Dendritic cell treated with granulocyte-macrophage colony-stimulating factor and Interleukin-4, amounts not matched to agents 40 ng/mL and 50 ng/mL, for 4 days (primary cell): ENCODE results near the gene GSTM5.
A peak's percentile ranks its signal among the peaks of the same experiment; 100 is the strongest.
"Not testable (repeated sequence)": the region's sequence is repeated elsewhere in the genome, so short reads cannot be mapped to it uniquely, and the experiment has no call there.

Experiments used
- H3K27ac Mint-ChIP-seq: one replicate; pipeline ENCODE4 v1.8.0; 2022; ENCODE audit warnings: mild to moderate bottlenecking, mixed read lengths
- H3K27me3 Mint-ChIP-seq: one replicate; pipeline ENCODE4 v1.8.0; 2022; ENCODE audit warnings: mild to moderate bottlenecking, mixed read lengths
- H3K36me3 Mint-ChIP-seq: one replicate; pipeline ENCODE4 v1.8.0; 2022; ENCODE audit warnings: low read depth, mixed read lengths
- H3K4me1 Mint-ChIP-seq: one replicate; pipeline ENCODE4 v1.8.0; 2022; ENCODE audit warnings: low read depth, mixed read lengths
- H3K4me3 Mint-ChIP-seq: one replicate; pipeline ENCODE4 v1.8.0; 2022; ENCODE audit warnings: mild to moderate bottlenecking, moderate library complexity, mixed read lengths
- H3K9me3 Mint-ChIP-seq: one replicate; pipeline ENCODE4 v1.8.0; 2022; ENCODE audit warnings: mixed read lengths
- intact Hi-C: fragments of 100-400 bp; cut with micrococcal nuclease; formaldehyde crosslinking; loops from one replicate; pipeline ENCODE4 v1.15.0; 2022

Gene GSTM5

DNA sequence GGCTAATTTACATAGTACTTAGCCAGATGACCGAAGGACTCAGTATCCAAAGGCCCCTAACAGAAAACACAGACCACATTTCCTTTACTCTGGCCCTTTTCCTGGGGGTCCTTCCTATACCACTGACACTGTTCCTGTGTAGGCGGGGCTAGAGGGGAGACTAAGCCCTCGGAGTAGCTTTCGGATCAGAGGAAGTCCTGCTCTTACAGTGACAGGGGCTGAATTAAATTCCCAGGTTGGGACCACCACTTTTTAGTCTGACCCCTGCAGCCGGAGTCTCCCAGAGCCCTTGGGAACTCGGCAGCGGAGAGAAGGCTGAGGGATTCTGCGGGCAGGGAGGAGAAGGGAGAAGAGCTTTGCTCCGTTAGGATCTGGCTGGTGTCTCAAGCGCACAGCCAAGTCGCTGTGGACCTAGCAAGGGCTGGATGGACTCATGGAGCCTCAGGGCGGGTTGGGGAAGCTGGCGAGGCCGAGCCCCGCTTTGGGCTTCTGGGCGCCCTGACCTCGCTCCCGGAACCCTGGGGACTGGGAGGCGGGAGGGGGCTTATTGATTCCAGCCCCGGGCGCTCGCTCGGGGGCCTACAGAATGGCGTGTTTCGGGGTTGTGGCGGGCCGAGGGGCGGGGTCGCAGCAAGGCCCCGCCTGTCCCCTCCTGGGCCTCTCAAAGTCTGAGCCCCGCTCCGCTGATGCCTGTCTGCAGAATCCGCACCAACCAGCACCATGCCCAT, at the start of gene GSTM5:
GSTM5 (plus strand) TSS at position 659 of the 728 bp plus-strand sequence; CDS start at position 721, 62 bp downstream.
- H3K4me1 Mint-ChIP-seq, H3K27ac Mint-ChIP-seq, intact Hi-C loops, H3K36me3 Mint-ChIP-seq: not testable (repeated sequence)
- Mint-ChIP-seq H3K4me3 (peak within 1 kb of the TSS; percentile 58), H3K9me3 (peaks cover 31% of the 10 kb centered on the region), H3K27me3 (peaks cover 13% of the 10 kb centered on the region)

DNA sequence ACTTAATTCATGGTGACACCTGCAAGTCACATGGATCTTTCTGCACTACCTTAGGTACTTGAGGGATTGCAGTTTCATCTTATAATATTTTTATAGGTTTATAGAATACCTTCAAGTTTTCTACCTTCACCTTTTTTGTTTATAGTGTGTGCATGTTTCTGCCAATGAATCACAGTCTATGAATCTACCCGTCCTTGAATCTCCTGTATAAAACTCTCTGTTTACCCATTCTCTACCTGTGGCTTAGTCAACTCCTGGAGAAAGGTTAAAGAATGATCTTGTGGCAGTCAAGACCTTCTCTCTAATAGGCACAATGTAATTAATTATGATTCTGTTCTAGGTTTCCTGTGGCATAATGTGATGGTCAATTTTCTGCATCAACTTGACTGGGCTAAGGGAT, 47.4 kb upstream of the GSTM5 start:
- intact Hi-C loops = no loop called here
- H3K36me3 Mint-ChIP-seq = peaks cover 39% of the 10 kb centered on the region
- peaks cover 20% of the 10 kb centered on the region for H3K4me1 Mint-ChIP-seq
- H3K27ac Mint-ChIP-seq = no peak overlapping the region
- no peaks in the 10 kb centered on the region for H3K27me3 Mint-ChIP-seq
- no peaks in the 10 kb centered on the region for H3K9me3 Mint-ChIP-seq
- H3K4me3 Mint-ChIP-seq = no peak overlapping the region

DNA sequence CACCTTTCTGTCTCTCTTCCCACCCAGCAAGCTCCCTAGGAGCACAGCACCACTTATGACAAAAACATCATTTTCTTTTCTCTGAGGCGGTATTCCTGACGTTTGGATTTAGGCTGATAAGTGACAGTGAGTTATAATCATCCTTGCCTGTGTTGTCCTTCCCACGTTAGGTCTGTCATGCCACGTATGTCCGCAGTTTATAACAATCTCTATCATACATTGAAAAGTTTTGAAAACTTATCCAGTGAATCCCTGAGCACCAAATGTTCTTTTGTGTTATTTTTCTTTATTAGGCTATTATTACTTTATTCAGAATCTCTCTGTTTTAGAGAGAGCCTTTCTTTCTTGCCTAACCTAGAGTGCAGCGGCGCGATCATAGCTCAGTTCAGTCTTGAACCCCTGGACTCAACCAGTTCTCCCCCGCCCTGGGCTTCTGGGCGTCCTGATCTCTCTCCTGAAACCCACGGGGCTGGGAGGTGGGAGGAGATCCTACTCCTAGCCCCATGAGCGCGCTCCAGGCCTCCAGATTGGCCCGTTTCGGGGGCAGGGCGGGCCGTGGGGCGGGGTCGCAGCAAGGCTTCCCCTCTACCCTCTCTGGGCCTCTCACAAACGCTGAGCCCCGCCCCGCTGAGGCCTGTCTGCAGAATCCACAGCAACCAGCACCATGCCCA, 44.5 kb upstream of the GSTM5 start, which contains the start of gene GSTM2:
GSTM2 (plus strand) TSS at position 606 of the 671 bp plus-strand sequence; CDS start at position 665, 59 bp downstream.
- H3K27me3 Mint-ChIP-seq = peaks cover 2% of the 10 kb centered on the region
- peak within 1 kb of the TSS; percentile 58 for H3K4me3 Mint-ChIP-seq
- no peak within 1 kb of the TSS for H3K27ac Mint-ChIP-seq
- intact Hi-C loops = no loop called here
- peaks cover 12% of the 10 kb centered on the region for H3K36me3 Mint-ChIP-seq
- H3K9me3 Mint-ChIP-seq = no peaks in the 10 kb centered on the region
- peaks cover 9% of the 10 kb centered on the region for H3K4me1 Mint-ChIP-seq

DNA sequence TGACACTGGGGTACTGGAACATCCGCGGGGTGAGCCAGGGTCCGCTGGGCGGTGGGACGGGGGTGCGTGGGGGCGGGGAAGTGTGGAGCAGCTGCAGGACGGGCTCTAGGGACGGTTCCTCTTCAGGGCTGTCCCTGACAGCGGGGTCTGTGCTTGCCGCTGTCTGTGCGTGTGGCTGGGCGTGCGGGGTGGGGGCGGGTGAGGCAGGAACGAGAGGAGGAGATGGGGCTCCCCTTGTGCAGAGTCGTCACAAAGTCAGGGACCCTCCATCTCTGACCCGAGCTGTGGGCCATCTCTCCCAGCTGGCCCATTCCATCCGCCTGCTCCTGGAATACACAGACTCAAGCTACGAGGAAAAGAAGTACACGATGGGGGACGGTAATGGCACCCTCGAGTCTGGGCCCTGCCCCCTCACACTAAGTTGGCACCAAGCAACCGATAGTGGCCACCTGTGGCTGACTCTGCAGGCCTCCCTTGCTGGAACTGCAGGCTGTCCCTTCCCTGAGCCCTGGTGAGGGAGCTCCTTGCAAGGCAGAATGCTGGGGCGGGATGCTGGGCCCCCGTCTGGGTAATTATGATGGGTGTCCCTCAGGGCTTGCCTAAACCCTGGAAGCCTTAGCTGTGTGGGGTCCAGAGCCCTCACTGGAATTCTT, 43.8 kb upstream of the GSTM5 start:
- peaks cover 2% of the 10 kb centered on the region for H3K27me3 Mint-ChIP-seq
- H3K4me3 Mint-ChIP-seq = peak overlapping the region; percentile 58
- H3K4me1 Mint-ChIP-seq = peaks cover 9% of the 10 kb centered on the region
- H3K36me3 Mint-ChIP-seq = peaks cover 7% of the 10 kb centered on the region
- no peaks in the 10 kb centered on the region for H3K9me3 Mint-ChIP-seq
- no peak overlapping the region for H3K27ac Mint-ChIP-seq
- intact Hi-C loops = no loop called here

DNA sequence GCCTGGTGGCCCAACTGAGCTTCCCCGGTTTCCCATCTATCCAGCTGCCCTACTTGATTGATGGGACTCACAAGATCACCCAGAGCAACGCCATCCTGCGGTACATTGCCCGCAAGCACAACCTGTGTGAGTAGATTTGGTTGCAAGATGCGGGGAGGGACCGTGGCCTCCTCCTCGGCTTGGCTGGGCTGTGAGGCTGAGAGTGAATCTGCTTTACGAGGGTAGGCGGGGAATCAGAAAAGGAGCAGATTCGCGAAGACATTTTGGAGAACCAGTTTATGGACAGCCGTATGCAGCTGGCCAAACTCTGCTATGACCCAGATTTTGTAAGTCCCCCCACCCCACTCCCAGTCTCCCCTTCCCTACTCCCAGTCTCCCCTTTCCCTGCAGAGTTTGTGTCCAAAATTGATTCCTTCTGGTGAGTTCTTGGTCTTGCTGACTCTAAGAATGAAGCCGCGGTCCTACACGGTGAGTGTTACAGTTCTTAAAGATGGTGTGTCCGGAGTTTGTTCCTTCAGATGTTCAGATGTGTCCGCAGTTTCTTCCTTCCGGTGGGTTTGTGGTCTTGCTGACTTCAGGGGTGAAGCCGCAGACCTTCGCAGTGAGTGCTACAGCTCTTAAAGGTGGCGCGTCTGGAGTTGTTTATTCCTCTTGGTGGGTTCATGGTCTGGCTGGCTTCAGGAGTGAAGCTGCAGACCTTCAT, 42.7 kb upstream of the GSTM5 start:
- H3K27me3 Mint-ChIP-seq = peaks cover 2% of the 10 kb centered on the region
- H3K9me3 Mint-ChIP-seq = no peaks in the 10 kb centered on the region
- H3K4me1 Mint-ChIP-seq = peaks cover 9% of the 10 kb centered on the region
- H3K27ac Mint-ChIP-seq = no peak overlapping the region
- no peak overlapping the region for H3K4me3 Mint-ChIP-seq
- intact Hi-C loops = no loop called here
- peaks cover 7% of the 10 kb centered on the region for H3K36me3 Mint-ChIP-seq

DNA sequence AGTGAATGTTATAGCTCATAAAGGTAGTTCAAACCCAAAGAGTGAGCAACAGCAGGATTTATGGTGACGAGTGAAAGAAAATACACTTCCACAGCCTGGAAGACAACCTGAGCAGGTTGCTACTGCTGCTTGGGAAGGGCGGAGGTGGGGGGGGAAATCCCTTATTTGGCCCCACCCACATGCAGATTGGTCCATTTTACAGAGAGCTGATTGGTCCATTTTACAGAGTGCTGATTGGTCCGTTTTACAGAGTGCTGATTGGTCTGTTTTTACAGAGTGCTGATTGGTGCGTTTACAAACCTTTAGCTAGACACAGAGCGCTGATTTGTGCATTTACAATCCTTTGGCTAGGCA, 42.1 kb upstream of the GSTM5 start:
- H3K4me1 Mint-ChIP-seq, H3K4me3 Mint-ChIP-seq, H3K27ac Mint-ChIP-seq, H3K9me3 Mint-ChIP-seq, H3K36me3 Mint-ChIP-seq, intact Hi-C loops, H3K27me3 Mint-ChIP-seq: not testable (repeated sequence)

DNA sequence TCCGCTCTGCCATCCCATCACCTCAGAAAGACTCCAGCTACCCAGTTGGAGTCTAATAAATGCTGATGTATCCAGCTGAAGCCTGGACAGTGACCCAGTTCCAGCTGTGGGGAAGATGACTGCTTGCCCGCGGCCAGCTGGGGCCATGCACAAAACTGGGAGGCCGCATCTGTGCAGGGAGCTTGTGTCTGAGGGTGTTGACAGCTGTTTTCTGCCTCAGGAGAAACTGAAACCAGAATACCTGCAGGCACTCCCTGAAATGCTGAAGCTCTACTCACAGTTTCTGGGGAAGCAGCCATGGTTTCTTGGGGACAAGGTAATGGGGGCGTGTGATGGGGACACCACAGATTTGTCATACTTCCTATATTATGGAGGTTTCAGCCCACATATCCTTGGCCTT, 41.0 kb upstream of the GSTM5 start:
- Mint-ChIP-seq H3K27ac (no peak overlapping the region), H3K4me3 (no peak overlapping the region)

DNA sequence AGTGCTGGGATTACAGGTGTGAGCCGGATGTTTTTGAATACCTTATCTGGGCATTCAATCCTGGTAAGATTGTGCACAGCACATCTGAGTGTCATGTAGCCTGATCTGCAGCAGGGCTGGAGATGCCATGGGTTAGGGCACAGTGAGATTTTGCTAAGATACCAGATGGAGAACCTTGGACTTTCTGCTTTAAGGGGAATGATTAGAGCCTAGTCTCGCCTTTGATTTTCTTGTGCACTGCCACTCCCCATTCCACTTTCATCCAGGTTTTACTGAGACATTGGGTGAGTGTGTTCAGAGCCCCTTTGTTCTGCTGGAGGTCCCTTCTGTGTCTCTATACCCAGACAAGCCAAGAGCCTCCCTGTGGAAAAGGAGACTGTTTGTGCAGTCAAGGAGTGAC, 38.2 kb upstream of the GSTM5 start:
- H3K4me3 Mint-ChIP-seq, H3K9me3 Mint-ChIP-seq, H3K36me3 Mint-ChIP-seq, intact Hi-C loops, H3K27me3 Mint-ChIP-seq, H3K27ac Mint-ChIP-seq, H3K4me1 Mint-ChIP-seq: not testable (repeated sequence)

More for the DNA sequence above, 41.0 kb upstream of the GSTM5 start:
- Mint-ChIP-seq H3K9me3 (no peaks in the 10 kb centered on the region), H3K36me3 (no peaks in the 10 kb centered on the region), H3K27me3 (peaks cover 2% of the 10 kb centered on the region), H3K4me1 (peaks cover 9% of the 10 kb centered on the region)
- intact Hi-C loops = no loop called here

DNA sequence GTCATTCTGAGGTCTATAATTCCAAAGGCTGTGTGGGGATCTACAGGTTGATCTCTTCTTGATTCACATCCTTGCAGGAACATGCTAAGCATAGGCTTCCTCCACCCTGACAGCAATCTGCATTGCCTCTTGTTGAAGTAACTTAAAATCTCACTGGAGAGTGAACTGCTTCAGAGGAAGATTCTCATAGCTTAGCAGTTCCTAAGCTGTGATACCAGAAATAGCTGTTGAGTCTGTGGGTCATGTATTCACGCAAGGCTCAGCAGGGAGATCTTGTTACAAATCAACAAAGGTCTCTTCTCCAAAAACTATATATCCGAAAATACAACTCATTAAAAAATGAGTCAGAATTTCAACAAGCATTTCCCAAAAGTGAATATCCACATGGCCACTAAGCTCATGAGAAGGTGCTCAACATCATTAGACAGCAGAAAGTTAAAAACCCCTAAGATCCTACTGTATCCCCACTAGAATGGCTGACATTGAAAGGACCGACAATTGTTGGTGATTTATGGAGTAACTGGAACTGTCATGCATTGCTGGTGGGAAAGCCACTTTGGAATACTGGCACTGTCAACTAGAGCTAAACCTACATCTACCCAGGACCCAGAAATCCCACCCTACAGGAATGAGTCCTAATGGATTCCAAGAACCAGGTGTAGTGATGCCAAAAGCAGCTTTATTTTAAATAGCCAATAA, 35.2 kb upstream of the GSTM5 start:
- H3K36me3 Mint-ChIP-seq, H3K9me3 Mint-ChIP-seq, H3K27ac Mint-ChIP-seq, H3K4me1 Mint-ChIP-seq, intact Hi-C loops, H3K27me3 Mint-ChIP-seq, H3K4me3 Mint-ChIP-seq: not testable (repeated sequence)

DNA sequence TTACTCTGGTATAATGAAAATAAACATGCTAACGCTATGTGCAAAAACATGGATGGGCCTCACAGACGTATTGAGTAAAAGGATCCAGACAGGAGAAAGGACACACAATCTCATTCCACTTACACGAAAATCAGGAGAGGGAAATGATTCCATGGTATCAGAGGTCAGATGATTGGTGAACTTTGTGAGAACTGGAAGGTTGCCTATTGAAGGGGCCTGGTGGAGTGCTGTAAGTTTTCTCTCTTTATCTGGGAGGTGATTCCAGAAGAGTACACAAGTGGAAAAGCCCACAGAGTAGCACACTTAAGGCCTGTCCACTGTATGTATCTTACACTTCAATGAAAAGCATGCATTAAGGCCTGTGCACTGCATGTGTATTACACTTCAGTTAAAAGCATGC, 34.6 kb upstream of the GSTM5 start:
- H3K4me1 Mint-ChIP-seq = no peaks in the 10 kb centered on the region
- H3K4me3 Mint-ChIP-seq = no peak overlapping the region
- H3K9me3 Mint-ChIP-seq = no peaks in the 10 kb centered on the region
- intact Hi-C loops = no loop called here
- no peak overlapping the region for H3K27ac Mint-ChIP-seq
- H3K36me3 Mint-ChIP-seq = no peaks in the 10 kb centered on the region
- H3K27me3 Mint-ChIP-seq = no peaks in the 10 kb centered on the region

DNA sequence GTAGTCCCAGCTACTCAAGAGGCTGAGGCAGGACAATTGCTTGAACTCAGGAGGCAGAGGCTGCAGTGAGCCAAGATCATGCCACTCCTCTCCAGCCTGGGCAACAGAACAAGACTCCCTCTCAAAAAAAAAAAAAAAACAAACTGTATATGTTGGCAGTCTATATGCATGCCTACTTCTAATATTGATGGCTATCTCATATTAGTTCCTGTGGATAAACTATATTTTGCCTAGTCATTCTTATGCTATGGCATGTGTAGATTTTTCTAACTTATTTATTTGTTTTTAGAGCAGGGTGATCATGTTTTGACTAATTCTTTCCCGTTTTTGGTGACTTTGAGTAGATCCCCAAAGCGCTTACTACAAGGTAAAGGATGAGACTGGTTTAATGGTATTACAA, 33.4 kb upstream of the GSTM5 start:
- H3K4me3 Mint-ChIP-seq, H3K27ac Mint-ChIP-seq, H3K27me3 Mint-ChIP-seq, H3K4me1 Mint-ChIP-seq, H3K36me3 Mint-ChIP-seq, intact Hi-C loops, H3K9me3 Mint-ChIP-seq: not testable (repeated sequence)

DNA sequence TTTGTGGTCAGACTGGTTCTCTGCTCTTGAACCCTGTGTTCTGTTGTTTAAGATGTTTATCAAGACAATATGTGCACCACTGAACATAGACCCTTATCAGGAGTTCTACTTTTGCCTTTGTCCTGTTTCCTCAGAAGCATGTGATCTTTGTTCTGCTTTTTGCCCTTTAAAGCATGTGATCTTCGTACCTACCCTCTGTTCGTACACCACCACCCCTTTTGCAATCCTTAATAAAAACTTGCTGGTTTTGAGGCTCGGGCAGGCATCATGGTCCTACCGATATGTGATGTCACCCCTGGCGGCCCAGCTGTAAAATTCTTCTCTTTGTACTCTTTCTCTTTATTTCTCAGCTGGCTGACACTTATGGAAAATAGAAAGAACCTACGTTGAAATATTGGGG, 27.3 kb upstream of the GSTM5 start:
- not testable (repeated sequence) for H3K4me3 Mint-ChIP-seq

DNA sequence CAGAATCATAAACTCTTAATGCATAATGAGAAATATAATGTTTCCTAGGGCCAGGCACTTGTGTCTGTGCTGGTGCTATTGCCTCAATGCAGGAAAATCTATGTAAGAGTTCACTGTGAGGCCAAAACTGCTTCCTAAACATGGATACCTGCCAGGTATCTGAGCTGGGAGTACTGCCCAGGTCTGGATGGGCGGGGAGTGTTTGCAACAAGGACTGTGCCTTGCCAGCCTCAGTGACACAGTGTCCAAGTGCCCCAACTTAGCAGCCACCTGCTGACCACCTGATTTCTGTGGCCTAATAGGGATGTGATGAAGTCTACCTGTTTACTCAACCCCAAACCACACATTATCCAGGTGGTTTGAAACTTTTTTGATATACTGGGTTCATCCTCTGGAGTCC, 26.7 kb upstream of the GSTM5 start:
- H3K27ac Mint-ChIP-seq, H3K27me3 Mint-ChIP-seq, H3K4me3 Mint-ChIP-seq, intact Hi-C loops, H3K9me3 Mint-ChIP-seq: not testable (repeated sequence)
- Mint-ChIP-seq H3K36me3 (peaks cover 16% of the 10 kb centered on the region), H3K4me1 (peaks cover 11% of the 10 kb centered on the region)

More for the DNA sequence above, 27.3 kb upstream of the GSTM5 start:
- H3K36me3 Mint-ChIP-seq = peaks cover 10% of the 10 kb centered on the region
- H3K9me3 Mint-ChIP-seq, H3K4me1 Mint-ChIP-seq, H3K27me3 Mint-ChIP-seq, intact Hi-C loops, H3K27ac Mint-ChIP-seq: not testable (repeated sequence)
